Measurements from ENCODE around the gene SCGB1C2. TPM values are rescaled to one million over a fixed set of nuclear protein-coding genes. Genes with fewer than 3 reads are reported as not detected.
A peak's percentile ranks its signal among the peaks of the same experiment; 100 is the strongest.
"Not testable (repeated sequence)": the region's sequence is repeated elsewhere in the genome, so short reads cannot be mapped to it uniquely, and the experiment has no call there.

SCGB1C2 gene
- total RNA-seq, 1 donor from 2014 or later, result not detected

DNA sequence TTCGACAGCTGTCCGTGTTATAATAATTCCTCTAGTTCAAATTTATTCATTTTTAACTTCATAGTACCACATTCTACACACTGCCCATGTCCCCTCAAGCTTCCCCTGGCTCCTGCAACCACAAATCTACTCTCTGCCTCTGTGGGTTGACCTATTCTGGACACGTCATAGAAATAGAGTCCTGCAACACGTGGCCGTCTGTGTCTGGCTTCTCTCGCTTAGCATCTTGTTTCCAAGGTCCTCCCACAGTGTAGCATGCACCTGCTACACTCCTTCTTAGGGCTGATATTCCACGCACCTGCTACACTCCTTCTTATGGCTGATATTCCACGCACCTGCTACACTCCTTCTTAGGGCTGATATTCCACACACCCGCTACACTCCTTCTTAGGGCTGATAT lies 16.5 kb downstream of the SCGB1C2 start:
- no peaks in the 10 kb centered on the region for H3K9me3 Mint-ChIP-seq
- no peak for DNase-seq
- no peaks in the 10 kb centered on the region for H3K4me1 Mint-ChIP-seq
- intact Hi-C loops (cut with micrococcal nuclease), result no loop called here
- H3K27ac Mint-ChIP-seq, result no peak overlapping the region
- no peaks in the 10 kb centered on the region for H3K36me3 Mint-ChIP-seq (ENCODE audit: low read depth)
- H3K27me3 Mint-ChIP-seq, result no peaks in the 10 kb centered on the region
- H3K4me3 Mint-ChIP-seq, result no peak overlapping the region

DNA sequence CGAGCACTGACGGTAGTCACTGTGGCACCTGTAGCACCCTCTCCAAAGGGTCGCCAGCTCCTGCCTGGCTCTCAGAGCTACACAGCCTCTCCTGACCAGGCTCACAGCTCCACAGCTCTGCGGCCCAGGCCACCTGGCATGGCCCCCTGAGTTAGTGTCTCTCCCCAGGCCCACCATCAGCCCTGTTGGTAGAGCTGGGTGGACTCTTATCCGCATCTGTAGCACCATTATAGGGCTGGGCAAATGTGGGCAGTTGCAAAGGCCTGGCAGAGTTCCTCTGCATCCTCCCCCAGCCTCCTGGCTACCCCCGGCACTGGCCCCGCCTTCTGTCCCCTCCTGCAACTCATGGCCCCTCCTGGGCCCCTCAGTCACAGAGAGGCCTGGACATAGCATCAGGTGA lies 18.2 kb downstream of the SCGB1C2 start:
- DNase-seq, result no peak
- no peak overlapping the region for H3K27ac Mint-ChIP-seq
- no peaks in the 10 kb centered on the region for H3K4me1 Mint-ChIP-seq
- H3K36me3 Mint-ChIP-seq (ENCODE audit: low read depth), result no peaks in the 10 kb centered on the region
- H3K9me3 Mint-ChIP-seq, result no peaks in the 10 kb centered on the region
- H3K4me3 Mint-ChIP-seq, result no peak overlapping the region
- intact Hi-C loops (cut with micrococcal nuclease), result no loop called here
- no peaks in the 10 kb centered on the region for H3K27me3 Mint-ChIP-seq

DNA sequence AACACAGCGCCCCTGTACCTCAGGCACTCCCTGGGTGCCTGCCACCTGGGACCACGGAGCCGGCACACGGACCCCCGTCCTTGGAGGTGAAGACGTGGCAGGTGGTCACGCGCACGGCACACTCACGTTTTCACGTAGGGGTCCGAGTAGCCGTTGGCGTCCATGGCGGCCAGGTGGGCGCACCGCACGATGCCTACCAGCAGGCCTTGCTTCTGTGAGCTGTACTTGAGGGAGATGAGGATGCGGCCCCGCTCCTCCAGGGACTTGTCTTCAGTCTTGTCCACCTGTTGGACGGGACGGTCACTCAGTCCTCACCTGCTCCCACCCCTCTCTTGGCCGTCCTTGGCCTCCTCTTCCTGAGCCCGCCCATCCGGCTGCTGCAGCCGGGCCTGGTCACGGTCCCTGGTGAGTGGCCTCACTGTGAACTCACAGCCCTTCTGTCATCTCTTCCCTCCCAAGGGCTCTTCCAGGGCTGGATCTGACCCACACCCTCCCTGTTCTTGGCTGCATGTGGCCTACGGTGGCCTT lies 18.8 kb downstream of the SCGB1C2 start:
- Mint-ChIP-seq H3K4me3 (no peak overlapping the region), H3K27me3 (no peaks in the 10 kb centered on the region), H3K4me1 (no peaks in the 10 kb centered on the region), H3K36me3 (ENCODE audit: low read depth) (no peaks in the 10 kb centered on the region), H3K27ac (no peak overlapping the region), H3K9me3 (no peaks in the 10 kb centered on the region)
- DNase-seq, result no peak
- intact Hi-C loops (cut with micrococcal nuclease), result no loop called here

DNA sequence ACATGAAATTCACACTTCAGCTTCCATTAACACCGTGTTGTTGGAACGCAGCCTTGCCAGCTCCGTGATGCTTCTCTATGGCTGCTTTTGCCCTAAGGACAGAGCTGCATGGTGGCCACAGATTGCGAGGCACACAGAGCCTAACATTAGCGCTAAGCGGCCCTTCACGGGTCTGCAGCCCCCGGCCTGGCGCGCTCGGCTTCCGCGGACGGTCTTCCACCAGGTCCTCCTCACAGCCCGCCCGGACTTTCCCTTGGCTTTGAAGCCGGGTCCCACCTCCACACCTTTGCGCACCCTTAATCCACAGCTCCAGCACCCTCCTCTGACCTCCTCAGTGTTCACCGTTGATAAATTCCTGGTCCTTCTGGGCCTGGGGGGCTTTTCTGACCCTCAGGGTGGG lies 19.6 kb downstream of the SCGB1C2 start:
- H3K27me3 Mint-ChIP-seq, result no peaks in the 10 kb centered on the region
- H3K36me3 Mint-ChIP-seq (ENCODE audit: low read depth), result no peaks in the 10 kb centered on the region
- H3K4me1 Mint-ChIP-seq, result no peaks in the 10 kb centered on the region
- H3K4me3 Mint-ChIP-seq, result no peak overlapping the region
- H3K27ac Mint-ChIP-seq, result no peak overlapping the region
- no peaks in the 10 kb centered on the region for H3K9me3 Mint-ChIP-seq
- no peak for DNase-seq
- intact Hi-C loops (cut with micrococcal nuclease), result no loop called here

DNA sequence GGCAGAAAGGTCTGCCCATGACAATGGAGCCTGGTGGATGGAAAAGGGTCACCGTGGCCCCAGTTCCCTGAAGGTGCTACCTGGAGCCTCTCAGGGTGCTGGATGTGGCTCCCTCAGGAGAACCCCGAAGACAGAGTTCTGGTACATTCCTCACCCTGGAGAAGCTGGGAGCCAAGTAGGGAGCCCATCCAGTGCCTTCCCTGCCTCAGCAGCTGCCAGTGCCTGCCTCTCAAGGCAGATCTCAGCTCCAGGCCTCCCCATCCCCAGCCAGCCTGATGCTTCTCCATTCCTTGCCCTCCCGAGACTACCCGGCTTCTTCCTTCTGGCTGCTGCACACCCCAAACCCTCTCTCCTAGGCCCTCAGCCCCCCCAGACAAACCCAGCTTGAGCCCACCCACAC lies 20.5 kb downstream of the SCGB1C2 start:
- Mint-ChIP-seq H3K4me1 (no peaks in the 10 kb centered on the region), H3K9me3 (no peaks in the 10 kb centered on the region), H3K4me3 (no peak overlapping the region), H3K36me3 (ENCODE audit: low read depth) (no peaks in the 10 kb centered on the region), H3K27me3 (no peaks in the 10 kb centered on the region), H3K27ac (no peak overlapping the region)
- intact Hi-C loops (cut with micrococcal nuclease), result no loop called here
- DNase-seq, result no peak

DNA sequence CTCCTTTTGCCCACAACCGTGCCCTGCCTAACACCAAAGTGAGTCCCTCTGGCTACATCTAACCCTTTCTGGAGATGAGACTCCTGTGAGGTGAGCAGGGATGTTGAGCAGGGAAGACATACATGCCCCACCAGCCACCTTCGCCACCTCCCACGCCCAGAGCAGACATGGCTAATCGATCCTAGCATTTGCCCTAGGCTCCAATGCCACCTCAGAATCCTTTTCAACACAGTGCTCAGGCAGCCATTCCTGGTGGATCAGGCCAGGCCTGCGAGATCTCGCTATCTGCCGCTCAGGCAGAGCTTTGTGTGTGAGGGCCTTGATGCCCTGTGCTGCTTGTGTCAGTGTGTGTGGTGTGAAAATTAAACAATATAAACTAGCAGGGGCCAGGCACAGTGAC lies 21.0 kb downstream of the SCGB1C2 start:
- Mint-ChIP-seq H3K27ac (no peak overlapping the region), H3K9me3 (no peaks in the 10 kb centered on the region), H3K4me1 (no peaks in the 10 kb centered on the region), H3K4me3 (no peak overlapping the region), H3K27me3 (no peaks in the 10 kb centered on the region), H3K36me3 (ENCODE audit: low read depth) (no peaks in the 10 kb centered on the region)
- DNase-seq, result no peak
- intact Hi-C loops (cut with micrococcal nuclease), result no loop called here

DNA sequence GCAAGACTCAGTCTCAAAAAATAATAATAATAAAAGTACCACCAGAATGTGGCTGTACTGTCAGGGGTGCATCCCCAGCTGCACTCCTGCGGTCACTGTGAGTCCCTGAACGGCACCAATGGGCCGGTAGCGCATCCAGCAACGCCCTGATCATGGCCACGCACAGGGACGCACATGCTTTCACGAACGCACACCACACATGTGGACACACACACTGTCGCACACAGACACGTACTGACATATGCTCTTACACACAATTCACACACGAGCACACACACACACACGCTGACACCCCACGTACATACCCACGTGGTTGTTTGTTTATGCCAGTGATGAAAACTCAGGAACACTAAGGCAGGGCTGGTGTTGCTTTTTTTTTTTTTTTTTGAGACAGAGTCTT lies 22.2 kb downstream of the SCGB1C2 start:
- DNase-seq, result no peak
- no peaks in the 10 kb centered on the region for H3K36me3 Mint-ChIP-seq (ENCODE audit: low read depth)
- no peak overlapping the region for H3K27ac Mint-ChIP-seq
- H3K9me3 Mint-ChIP-seq, result no peaks in the 10 kb centered on the region
- H3K27me3 Mint-ChIP-seq, result no peaks in the 10 kb centered on the region
- no peaks in the 10 kb centered on the region for H3K4me1 Mint-ChIP-seq
- no peak overlapping the region for H3K4me3 Mint-ChIP-seq
- intact Hi-C loops (cut with micrococcal nuclease), result no loop called here

DNA sequence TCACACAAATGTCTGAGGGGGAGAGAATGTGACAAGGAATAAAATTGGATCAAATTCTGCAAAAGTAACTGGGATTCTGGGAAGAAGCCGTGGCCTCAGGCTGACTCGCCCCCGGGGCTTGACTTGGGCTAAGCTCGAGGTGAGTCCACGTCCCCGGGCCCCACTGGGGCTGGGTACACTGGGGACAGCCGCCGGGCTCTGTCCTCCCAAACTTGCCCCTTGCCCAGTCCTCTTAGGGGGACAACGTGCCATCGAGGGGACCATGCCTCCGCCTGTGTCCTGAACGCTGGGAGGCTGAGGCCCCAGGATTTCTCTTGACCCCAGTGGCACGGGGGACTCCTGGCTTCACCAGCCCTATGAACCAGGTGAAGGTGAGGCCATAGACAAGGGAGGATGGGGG lies 23.0 kb downstream of the SCGB1C2 start:
- Mint-ChIP-seq H3K27me3 (no peaks in the 10 kb centered on the region), H3K4me1 (no peaks in the 10 kb centered on the region), H3K9me3 (no peaks in the 10 kb centered on the region), H3K4me3 (no peak overlapping the region), H3K27ac (no peak overlapping the region), H3K36me3 (ENCODE audit: low read depth) (no peaks in the 10 kb centered on the region)
- no peak for DNase-seq
- intact Hi-C loops (cut with micrococcal nuclease), result no loop called here

DNA sequence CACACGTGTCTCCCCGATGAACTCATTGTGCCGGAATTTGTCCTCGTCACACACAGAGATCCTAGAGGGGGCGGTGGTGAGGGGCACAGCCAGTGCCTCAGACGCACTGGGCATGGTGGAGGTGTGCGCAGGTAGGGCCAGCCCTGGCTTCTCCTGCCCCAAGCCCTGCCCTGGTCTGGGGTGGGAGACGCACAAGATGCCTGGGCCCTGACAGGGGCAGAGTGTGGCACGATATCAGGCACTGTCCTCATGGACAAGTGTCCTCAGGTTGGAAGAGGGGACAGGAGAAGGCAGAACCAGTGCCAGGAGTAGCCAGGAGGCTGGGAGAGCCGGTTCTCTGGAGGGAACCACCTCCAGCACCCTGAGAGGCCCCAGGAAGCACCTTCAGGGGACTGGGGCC lies 24.1 kb downstream of the SCGB1C2 start:
- Mint-ChIP-seq H3K9me3 (no peaks in the 10 kb centered on the region), H3K36me3 (ENCODE audit: low read depth) (no peaks in the 10 kb centered on the region), H3K27me3 (no peaks in the 10 kb centered on the region), H3K4me1 (no peaks in the 10 kb centered on the region), H3K4me3 (no peak overlapping the region), H3K27ac (no peak overlapping the region)
- DNase-seq, result no peak
- intact Hi-C loops (cut with micrococcal nuclease), result no loop called here

DNA sequence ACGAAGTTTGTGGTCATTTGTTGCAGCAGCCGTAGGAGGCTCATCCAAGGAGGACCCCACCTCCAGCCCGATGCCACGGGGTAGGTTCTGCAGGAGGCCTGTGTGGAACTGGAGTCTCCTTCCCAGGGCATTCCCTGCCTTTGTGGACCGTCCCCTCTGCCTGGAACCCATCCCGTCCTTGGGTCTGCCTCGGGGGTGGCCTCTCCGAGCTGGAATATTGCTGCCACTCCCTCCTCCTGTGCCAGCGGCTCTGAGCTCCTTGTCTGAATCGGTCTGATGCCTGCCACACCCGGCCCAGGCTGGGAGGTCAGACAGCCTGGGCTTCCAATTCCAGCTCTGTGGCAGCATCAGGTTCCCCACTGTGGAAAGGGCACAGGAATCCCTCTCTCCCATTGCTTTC lies 25.3 kb downstream of the SCGB1C2 start:
- H3K4me1 Mint-ChIP-seq, result no peaks in the 10 kb centered on the region
- H3K4me3 Mint-ChIP-seq, result no peak overlapping the region
- DNase-seq, result no peak
- no peaks in the 10 kb centered on the region for H3K36me3 Mint-ChIP-seq (ENCODE audit: low read depth)
- no peaks in the 10 kb centered on the region for H3K27me3 Mint-ChIP-seq
- no peak overlapping the region for H3K27ac Mint-ChIP-seq
- intact Hi-C loops (cut with micrococcal nuclease), result no loop called here
- H3K9me3 Mint-ChIP-seq, result no peaks in the 10 kb centered on the region

DNA sequence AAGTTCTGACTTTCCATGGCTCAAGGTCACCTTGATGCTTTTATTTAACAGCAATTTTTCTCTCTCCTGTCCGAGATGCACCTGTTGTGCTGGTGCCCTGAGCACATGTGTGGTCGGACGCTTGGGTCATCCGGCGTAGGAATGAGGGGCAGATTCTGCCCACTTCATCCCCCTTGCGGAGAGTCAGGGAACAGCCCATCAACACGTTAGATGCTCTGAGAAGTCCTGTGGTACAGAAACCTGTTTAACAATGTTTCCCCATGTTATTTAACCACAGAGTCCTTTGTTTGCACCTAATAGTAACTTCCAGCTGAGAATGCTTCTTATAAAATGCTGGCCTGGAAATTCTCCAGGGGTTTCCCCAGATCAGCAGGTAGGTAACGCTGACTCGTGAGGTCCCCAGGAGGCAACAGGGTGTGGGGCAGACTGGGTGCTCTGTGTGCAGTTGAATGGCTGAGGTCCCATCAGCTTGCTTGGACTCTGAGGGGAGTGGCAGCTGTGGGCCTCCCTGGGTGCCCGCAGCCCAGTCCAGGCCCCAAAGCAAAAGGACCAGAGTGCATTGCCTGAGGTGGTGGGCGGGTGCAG lies 26.2 kb downstream of the SCGB1C2 start:
- no peak overlapping the region for H3K27ac Mint-ChIP-seq
- no peaks in the 10 kb centered on the region for H3K36me3 Mint-ChIP-seq (ENCODE audit: low read depth)
- no peaks in the 10 kb centered on the region for H3K27me3 Mint-ChIP-seq
- H3K9me3 Mint-ChIP-seq, result no peaks in the 10 kb centered on the region
- no peak for DNase-seq
- no peak overlapping the region for H3K4me3 Mint-ChIP-seq
- peaks cover under 1% of the 10 kb centered on the region for H3K4me1 Mint-ChIP-seq
- intact Hi-C loops (cut with micrococcal nuclease), result no loop called here

DNA sequence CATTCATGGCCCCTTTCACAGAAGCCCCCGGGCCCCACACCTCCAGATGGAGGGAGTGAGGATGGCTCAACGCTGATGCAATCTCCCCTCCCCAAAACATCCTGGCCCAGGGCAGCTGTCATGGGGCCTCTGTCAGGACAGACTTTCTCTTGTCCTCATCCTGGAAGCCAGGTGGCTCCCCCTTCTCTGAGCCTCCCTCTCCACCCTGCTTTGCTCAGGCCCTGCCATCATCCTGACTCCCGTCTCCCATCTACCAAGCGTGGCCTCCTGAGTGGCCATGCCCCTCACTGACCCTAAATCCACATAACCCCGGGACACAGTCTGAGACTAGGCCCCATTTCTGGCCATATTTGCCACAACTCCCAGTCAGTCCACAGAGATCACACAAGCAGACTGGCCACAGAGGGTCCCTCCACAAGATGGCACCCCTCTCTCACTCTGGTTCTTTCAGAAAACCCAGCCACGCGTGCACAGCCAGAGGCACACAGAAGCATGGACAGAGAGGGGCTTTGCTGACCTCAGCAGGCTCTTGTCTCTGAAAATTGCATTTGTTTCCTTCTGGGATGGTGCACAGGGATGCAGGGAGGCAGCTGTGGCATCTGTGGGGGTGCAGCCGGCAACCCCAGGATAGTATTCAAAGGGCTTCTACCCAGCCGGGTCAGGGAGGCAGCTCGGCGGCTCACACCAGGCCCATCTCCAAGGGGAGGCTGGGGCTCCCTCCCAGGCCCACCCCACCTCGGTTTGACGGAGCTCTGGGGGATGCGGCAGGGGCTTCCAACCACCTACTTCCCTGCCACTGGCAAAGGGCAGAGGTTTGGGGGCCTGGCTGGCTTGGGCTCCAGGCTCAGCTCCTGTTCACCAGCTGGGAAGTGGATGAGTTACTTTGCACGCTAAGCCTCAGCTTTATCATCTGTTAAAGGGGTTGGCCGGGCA lies 27.2 kb downstream of the SCGB1C2 start:
- Mint-ChIP-seq H3K36me3 (ENCODE audit: low read depth) (no peaks in the 10 kb centered on the region), H3K4me1 (peaks cover 5% of the 10 kb centered on the region), H3K27ac (no peak overlapping the region), H3K27me3 (no peaks in the 10 kb centered on the region), H3K9me3 (no peaks in the 10 kb centered on the region), H3K4me3 (no peak overlapping the region)
- DNase-seq, result peak; percentile 78
- intact Hi-C loops (cut with micrococcal nuclease), result no loop called here

DNA sequence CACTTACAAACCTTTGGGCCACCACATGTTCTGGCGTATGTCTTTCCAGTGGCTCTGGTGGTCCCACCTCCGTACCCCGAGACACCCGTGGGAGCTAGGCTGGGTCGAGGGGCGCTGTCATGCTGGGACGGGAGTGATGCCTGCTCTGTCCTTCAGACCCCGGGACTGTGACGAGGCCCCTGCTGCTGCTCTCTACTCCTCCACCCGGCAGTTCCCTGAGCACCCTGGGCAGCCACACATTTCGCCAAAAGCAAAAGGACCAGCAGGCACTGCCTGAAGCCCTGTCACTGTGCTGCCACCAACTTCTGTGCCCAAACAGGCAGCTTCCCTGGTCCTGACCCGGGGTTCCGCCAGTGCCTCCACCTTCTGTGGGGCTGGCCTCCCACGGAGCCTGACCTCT lies 28.6 kb downstream of the SCGB1C2 start:
- intact Hi-C loops (cut with micrococcal nuclease), result no loop called here
- Mint-ChIP-seq H3K4me1 (peaks cover 5% of the 10 kb centered on the region), H3K36me3 (ENCODE audit: low read depth) (no peaks in the 10 kb centered on the region), H3K27ac (no peak overlapping the region), H3K4me3 (no peak overlapping the region), H3K27me3 (no peaks in the 10 kb centered on the region), H3K9me3 (no peaks in the 10 kb centered on the region)
- DNase-seq, result no peak

DNA sequence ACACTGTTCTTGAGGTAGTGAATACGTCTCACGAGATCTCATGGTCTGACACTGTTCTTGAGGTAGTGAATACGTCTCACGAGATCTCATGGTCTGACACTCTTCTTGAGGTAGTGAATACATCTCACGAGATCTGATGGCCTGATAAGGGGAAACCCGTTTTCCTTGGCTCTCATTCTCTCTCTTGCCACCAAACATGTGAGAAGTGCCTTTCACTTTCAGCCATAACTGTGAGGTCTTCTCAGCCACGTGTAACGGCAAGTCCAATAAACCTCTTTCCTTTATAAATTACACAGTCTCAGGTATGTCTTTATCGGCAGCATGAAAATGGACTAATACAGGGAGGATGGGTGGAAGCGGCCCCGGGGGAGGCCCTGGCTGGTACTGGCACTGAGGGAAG lies 31.2 kb downstream of the SCGB1C2 start:
- DNase-seq; H3K27ac Mint-ChIP-seq; H3K36me3 Mint-ChIP-seq (ENCODE audit: low read depth); H3K9me3 Mint-ChIP-seq; intact Hi-C loops (cut with micrococcal nuclease); H3K27me3 Mint-ChIP-seq; H3K4me1 Mint-ChIP-seq; H3K4me3 Mint-ChIP-seq: not testable (repeated sequence)

Data from activated CD4-positive, alpha-beta T cell treated with anti-CD3 and anti-CD28 coated beads, Interleukin-2, amount 10 ng/mL, durations not matched to agents 24 days and 14 days (primary cell).